Activated naive CD4-positive, alpha-beta T cell treated with anti-CD3 and anti-CD28 coated beads, Interleukin-2, amount 50 U/mL, for 72 hours (primary cell): Measurements from ENCODE around the gene PLGLB1. TPM values are rescaled to one million over a fixed set of nuclear protein-coding genes. Genes with fewer than 3 reads are reported as not detected.
"Not testable (repeated sequence)": the region's sequence is repeated elsewhere in the genome, so short reads cannot be mapped to it uniquely, and the experiment has no call there.

ENCODE experiments used
- ATAC-seq, 2 donors: fragments of 150-1000 bp; cut with Tn5 transposase; 2 replicates each; pipeline ENCODE4 v1.10.0; 2021; ENCODE audit warnings: mild to moderate bottlenecking in 2 of 2, moderate library complexity in 2 of 2
- DNase-seq, 2 donors: peaks; one replicate each; pipeline ENCODE4 v3.0.0; 2021 to 2022; ENCODE audit warnings: low spot score in 2 of 2
- H3K27ac Mint-ChIP-seq, 2 donors: one replicate each; pipeline ENCODE4 v1.8.0; 2022; ENCODE audit warnings: mild to moderate bottlenecking in 2 of 2, mixed read lengths in 2 of 2
- H3K36me3 Mint-ChIP-seq, 2 donors: one replicate each; pipeline ENCODE4 v1.8.0; 2022; ENCODE audit warnings: mixed read lengths in 2 of 2
- H3K9me3 Mint-ChIP-seq, 2 donors: one replicate each; pipeline ENCODE4 v1.8.0; 2022; ENCODE audit warnings: mixed read lengths in 2 of 2
- total RNA-seq, 2 donors: library from RNA; stranded (reverse); gene quantifications; one replicate each; pipeline ENCODE4 v1.2.3, GENCODE V29; 2022

The PLGLB1 gene
- total RNA-seq = 1 to 10 TPM in 1 of 2 donors, under 1 TPM in 1; 0.50 to 2.3 TPM

DNA sequence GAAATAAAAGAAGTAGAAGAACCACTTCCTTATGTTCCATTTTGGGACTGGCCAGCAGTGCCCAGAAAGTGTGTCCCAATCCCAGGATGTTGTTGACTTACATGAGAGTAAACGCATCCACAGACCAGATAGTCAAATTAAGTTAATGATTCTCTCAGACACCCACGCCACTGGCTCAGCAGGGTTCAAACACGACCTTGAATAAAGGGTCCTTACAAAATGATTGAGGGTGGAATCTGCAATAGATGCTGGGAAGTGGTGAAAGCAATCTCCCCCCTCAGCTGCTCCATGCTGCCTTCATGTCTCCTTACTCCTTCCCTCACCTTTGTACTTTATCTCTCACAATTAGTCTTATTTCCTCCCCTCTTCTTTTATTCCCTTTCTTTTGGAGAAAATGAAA is at the start of gene PLGLB1:
Gene PLGLB1 (minus strand): TSS at position 101 of the 400 bp plus-strand sequence. CDS start 61 bp downstream, at position 40.
- H3K36me3 Mint-ChIP-seq, DNase-seq, H3K27ac Mint-ChIP-seq, H3K9me3 Mint-ChIP-seq, ATAC-seq: not testable (repeated sequence)

DNA sequence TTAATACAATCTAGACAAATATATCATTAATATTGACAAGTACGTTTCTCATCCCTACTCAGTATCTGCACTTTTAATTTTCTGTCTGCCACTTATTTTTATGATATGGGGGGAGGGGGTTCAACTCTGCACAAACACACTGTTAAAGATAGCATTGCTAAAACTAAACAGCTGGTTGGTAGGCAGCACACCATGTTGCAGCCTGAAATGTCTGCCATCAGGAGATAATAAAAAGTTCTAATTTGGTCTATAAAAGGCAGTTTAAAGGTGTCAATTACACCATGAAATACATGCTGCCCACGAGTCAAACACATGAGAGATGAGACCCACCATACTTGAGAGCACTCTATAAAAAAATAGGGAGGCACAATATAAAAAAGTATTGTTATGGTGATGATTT is 42.7 kb upstream of the PLGLB1 start:
- not testable (repeated sequence) for H3K36me3 Mint-ChIP-seq, DNase-seq, H3K27ac Mint-ChIP-seq, ATAC-seq, H3K9me3 Mint-ChIP-seq

DNA sequence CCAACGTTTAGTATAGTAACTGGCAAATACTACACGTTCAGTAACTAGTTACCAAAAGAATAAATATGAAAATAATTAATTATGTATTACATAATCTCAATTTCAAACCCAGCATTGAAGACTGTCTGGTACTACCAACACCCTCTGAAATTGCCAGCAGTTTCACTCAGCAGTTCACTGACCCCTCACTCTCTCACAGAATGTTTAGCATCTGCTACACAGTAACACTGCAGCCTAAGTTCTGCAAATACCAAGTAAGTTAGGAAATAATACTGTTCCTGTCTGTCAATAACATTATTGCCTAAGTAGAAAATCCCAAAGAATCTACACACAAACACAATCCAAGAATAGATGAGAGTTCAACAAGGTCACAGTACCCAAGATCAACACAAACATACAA is 41.8 kb upstream of the PLGLB1 start:
- H3K27ac Mint-ChIP-seq, ATAC-seq, DNase-seq, H3K36me3 Mint-ChIP-seq, H3K9me3 Mint-ChIP-seq: not testable (repeated sequence)

DNA sequence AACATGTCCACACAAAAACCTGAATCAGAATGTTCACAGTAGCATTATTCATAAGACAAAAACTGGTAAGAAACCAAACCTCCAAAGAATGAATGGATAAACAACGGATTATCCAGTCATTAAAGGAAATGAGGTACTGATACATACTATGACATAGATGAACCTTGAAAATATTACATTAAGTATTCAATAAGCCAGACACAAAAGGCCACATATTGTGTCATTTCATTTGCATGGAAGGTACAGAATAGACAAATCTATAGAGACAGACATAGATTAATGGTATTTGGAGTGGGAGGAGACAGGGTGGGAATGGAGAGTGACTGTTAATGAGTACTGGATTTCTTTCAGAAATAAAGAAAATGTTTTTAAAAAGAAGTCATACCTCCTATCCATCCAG is 39.9 kb upstream of the PLGLB1 start:
- not testable (repeated sequence) for H3K27ac Mint-ChIP-seq, DNase-seq, ATAC-seq, H3K36me3 Mint-ChIP-seq, H3K9me3 Mint-ChIP-seq

DNA sequence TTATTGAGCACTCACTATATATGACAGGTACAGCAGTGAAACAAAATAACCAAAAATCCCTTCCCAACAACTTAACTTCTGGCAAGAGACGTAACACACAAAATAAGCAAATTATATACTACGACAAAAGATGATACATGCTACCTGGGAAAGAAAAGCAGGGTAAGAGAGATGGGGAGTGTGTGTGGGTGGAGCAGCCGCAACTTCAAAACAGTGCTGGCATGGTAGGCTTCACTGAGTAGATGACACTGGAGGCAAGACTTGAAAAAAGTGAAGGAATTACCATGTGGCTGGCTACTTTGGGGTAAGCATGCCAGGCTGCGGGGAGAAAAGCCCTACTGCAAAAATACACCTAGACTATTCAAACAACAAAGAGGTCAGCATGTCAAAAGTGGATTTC is 36.0 kb upstream of the PLGLB1 start:
- H3K9me3 Mint-ChIP-seq, DNase-seq, H3K36me3 Mint-ChIP-seq, ATAC-seq, H3K27ac Mint-ChIP-seq: not testable (repeated sequence)

DNA sequence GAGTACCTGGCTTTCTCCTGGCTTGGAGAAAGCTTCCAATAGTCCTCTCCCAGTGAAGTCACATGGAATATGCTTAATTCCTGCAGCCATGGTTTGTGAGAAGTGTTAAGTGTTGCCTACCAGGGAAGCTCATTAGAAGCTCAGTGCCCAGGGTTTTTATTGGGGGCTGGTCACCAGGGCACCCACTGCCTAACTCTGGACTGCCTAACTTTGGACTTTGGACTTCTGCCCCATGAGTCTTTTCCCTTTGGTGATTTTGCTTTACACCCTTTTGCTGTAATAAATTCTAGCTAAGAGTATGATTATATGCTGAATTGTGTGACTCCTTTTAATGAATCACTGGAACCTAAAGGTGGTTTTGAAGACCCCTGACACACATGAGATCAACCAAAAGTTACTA is 35.2 kb upstream of the PLGLB1 start:
- ATAC-seq, H3K36me3 Mint-ChIP-seq, DNase-seq, H3K9me3 Mint-ChIP-seq, H3K27ac Mint-ChIP-seq: not testable (repeated sequence)

DNA sequence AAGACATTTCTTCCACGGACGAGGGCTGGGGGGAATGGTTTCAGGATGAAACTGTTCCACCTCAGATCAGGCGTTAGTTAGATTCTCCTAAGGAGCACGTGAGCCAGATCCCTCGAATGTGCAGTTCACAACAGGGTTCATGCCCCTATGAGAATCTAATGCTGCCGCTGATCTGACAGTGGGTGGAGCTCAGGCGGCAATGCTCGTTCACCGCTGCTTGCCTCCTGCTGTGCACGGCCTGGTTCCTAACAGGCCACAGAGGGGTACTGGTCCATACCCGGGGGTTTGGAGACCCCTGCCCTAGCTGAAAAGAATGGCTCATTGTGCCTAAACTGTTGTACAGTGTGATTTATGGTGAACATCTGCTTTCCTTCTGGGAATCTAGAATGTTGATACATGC is 34.8 kb upstream of the PLGLB1 start:
- not testable (repeated sequence) for H3K36me3 Mint-ChIP-seq, DNase-seq, H3K9me3 Mint-ChIP-seq, ATAC-seq, H3K27ac Mint-ChIP-seq

DNA sequence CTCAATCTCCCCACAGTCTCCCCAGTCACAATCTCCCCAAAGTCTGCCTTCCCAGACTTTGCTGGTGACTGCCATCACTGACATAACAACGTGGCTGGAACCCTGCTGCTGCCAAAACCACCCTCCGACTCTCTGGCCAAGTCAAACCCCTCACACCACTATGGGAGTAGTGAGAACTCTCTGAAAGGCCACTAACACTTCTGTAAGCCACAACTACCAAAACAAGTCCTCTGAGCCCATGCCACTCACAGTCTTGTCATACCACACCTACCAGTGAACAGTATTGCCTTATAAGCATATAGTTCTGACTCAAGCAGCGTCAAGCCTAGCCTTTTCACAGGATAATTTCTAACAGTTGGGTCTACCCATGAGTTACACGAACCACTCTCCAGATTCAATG is 32.7 kb upstream of the PLGLB1 start:
- ATAC-seq = peak; percentile 64 to 89
- not testable (repeated sequence) for H3K9me3 Mint-ChIP-seq, H3K36me3 Mint-ChIP-seq, DNase-seq
- peak overlapping the region; percentile 17 to 91 for H3K27ac Mint-ChIP-seq

DNA sequence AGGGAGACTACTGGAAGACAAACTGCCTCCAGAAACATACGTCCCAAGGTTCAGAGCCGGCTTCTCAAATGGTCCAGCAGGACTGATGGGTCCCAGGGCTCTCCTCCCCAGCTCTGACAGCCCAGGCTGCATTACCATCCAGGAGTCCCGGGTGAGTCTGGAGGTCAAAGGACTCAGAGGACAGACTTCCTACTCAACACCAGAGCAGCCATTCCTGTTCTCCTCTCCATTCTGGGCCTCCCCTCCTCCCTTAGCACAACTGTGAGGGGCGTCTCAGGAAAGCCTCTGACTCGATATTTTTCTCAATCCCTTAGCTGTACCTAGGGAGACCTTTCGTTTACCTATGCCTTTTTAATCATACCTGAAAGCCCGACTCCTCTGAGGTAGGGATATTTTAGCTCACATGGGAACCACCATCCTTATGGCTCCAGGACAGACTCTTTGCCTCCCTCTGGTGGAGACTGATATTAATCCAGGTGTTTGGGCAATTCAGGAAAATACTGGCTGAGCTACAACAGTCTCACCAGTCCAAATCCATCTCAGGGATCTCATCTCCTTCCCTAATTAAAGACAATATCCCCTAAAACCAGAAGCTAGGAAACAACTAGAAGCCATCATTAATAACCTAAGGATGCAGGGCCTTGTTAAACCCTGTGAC is 19.8 kb upstream of the PLGLB1 start:
- H3K36me3 Mint-ChIP-seq, H3K27ac Mint-ChIP-seq, H3K9me3 Mint-ChIP-seq: not testable (repeated sequence)
- ATAC-seq = peak; percentile 58 to 70
- peak in 1 of 2 donors; percentile 54 for DNase-seq

DNA sequence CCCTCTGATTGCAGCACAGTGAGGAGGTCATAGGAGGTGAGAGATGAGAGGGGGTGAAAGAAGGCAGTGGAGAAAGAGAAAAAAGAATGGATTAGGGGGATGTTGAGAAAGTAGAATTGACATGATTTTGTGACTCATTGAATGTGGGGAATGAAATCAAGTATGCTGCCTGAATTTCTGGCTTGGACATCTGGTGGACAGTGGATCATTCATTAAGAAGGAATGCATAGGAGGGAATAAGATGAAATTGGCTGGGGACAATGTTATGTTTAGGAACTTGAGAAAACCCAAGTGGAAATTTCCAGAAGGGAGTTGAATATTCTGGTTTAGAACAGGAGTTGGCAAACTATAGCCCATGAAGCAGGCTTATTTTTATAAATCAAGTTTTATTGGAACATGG is 7.0 kb upstream of the PLGLB1 start:
- not testable (repeated sequence) for ATAC-seq, H3K27ac Mint-ChIP-seq, H3K36me3 Mint-ChIP-seq, H3K9me3 Mint-ChIP-seq, DNase-seq

DNA sequence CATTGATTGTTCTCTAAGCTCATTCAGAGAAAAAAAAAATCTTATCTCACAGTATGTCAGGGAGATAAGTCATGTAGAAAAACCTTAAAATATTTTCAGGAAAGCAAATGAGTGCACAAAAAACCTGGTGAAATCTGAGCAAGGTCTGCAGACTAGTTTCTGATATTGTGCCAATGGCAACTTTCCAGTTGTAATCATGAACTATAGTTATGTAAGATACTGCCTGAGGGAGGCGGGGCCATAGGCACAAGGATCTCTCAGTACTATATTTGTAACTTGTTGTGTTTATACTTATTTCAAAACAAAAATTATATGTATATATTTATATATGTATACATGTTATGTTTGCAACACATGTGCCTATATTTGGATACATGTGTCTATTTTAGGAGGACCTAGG is 5.2 kb upstream of the PLGLB1 start:
- H3K27ac Mint-ChIP-seq, DNase-seq, H3K36me3 Mint-ChIP-seq, ATAC-seq, H3K9me3 Mint-ChIP-seq: not testable (repeated sequence)

DNA sequence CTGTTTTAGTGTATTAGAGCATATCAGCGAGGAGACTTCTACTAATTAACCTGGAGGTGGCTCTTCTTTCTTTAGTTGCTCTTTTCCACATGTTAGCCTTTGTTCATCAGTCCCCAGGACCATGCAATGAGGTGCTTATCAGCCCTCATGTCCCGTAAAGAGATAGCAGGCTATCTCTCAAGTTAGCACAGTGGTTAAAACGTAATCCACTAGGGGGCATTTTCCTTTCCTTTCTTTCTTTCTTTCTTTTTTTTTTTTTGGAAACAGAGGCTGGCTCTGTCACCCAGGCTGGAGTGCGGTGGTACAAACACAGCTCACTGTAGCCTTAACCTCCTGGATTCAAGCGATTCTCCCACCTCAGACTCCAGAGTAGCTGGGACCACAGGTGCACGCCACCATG is 4.3 kb upstream of the PLGLB1 start:
- H3K9me3 Mint-ChIP-seq, DNase-seq, H3K36me3 Mint-ChIP-seq, H3K27ac Mint-ChIP-seq: not testable (repeated sequence)
- ATAC-seq = peak in 1 of 2 donors; percentile 28

DNA sequence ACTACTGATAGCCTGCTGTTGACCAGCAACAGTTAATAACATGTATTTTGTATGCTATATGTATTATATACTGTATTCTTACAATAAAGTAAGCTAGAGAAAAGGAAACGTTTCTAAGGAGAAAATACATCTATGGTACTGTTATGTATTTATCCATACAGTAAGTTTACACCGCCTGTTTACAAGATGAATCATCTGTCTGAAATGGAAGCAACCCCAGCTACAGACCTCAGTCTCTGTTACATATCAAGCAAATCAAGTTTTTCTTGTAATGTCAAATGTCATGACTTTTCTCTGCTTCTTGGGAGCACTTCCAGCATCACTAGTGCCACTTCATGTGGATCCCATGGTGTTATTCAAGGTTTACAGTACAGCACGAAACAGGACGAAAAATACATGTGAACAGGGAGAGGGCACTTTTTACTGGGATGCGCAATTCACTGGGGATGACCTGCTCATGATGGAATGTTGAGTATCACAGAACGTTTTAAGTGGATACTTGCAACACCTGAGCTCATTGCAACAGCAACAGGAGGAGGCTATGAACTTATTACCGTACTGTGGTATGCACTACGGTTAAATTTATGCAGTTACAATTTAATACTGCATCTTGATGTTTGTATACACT is 2.5 kb upstream of the PLGLB1 start:
- not testable (repeated sequence) for ATAC-seq, H3K36me3 Mint-ChIP-seq, H3K9me3 Mint-ChIP-seq, H3K27ac Mint-ChIP-seq, DNase-seq

DNA sequence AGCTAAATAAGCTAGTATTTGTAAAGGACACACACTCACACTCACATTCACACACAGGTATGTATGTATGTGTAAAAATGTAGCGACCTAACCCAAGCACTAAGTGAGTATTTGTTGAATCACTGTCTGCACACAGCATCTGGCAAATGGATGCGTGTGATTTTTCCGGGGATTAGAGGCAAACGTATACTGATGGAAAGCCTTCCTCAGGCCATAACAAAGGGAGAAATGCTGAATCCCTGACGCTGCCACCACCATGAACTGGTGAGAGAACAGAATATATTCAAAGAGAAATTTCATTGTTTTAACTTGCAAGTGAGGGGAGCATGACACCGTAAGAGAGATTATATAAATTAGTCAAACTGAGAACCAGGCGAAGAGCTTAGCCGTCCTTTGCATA is 601 bp downstream of the PLGLB1 start:
- not testable (repeated sequence) for H3K27ac Mint-ChIP-seq, DNase-seq, H3K9me3 Mint-ChIP-seq, ATAC-seq, H3K36me3 Mint-ChIP-seq

DNA sequence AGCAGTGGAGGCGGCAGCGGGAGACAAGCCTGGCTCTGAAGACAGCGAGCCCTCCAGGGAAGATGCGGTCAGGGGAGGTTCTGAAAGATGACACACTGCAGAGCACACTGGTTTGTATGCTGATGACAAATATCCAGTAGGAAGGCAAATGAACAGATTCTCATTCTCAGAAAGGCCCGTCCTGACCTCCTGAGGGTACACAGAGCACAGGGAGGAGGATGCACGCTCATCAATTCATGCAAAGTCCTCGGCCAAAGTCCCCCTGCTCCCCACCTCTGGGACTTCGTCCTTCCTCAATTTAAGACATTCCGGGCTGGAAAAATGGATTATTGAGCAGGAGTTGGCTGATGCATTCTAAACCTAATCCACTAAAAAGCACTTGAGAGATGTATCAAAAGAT is 2.6 kb downstream of the PLGLB1 start:
- DNase-seq, ATAC-seq, H3K9me3 Mint-ChIP-seq, H3K27ac Mint-ChIP-seq, H3K36me3 Mint-ChIP-seq: not testable (repeated sequence)

DNA sequence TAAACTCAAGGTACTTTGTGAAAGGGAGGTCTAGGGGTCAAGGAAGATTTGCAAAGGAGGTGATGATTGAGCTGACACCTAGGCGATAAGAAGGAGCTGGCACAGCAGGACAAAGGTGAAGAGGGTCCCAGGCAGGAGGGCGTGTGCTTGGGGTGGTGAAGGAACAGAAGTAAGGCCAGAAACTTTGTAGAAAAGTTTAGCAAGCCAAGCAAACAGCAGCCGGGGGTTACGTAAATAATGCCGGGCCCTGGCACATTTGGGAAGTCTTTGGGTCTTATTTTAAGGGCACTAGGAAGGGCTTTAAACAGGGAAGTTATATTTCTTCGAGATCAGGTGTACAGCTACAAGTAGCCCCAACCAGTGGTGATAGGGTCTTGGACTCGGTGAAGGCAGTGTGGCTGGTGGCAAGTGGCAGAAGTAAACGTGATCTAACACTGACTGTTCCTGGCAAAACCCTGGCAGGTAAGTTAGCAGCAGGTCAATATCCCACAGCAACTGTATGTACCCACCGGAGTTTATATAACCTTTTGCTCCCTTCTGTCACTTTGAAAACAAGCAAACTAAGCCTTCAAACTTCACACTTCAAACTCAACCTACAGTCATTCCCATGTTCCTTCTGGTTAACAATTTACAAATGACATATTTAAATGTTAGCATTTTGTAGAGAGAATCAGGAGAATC is 7.0 kb downstream of the PLGLB1 start:
- not testable (repeated sequence) for H3K36me3 Mint-ChIP-seq, ATAC-seq, DNase-seq, H3K9me3 Mint-ChIP-seq, H3K27ac Mint-ChIP-seq

DNA sequence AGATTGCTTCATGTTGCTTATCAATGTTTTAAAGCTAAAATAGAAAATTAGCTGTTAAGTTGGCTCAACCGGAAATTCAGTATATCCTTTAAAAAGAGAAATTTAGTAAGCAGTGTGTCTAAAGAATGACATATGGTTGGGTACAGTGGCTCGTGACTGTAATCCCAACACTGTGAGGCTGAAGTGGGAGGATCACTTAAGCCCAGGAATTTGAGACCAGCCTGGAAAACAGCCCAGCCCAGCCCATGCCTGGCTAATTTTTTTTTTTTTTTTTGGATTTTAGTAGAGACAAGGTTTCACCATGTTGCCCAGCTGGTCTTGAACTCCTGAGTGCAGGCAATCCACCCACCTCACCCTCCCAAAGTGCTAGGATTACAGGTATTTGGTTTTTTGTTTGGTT is 17.2 kb downstream of the PLGLB1 start:
- not testable (repeated sequence) for H3K36me3 Mint-ChIP-seq, DNase-seq, ATAC-seq, H3K27ac Mint-ChIP-seq, H3K9me3 Mint-ChIP-seq
